Hindlimb muscle (tissue), 1 donor: ENCODE measurements around the gene MTHFD2. TPM values are rescaled to one million over a fixed set of nuclear protein-coding genes. Genes with fewer than 3 reads are reported as not detected.

Source experiments
- polyA plus RNA-seq: library from polyadenylated mRNA; unstranded; fragments of 120-200 nt; gene quantifications from one replicate; pipeline ENCODE4 v1.2.1, GENCODE V29; 2013; ENCODE audit not compliant: insufficient read length

MTHFD2 gene
- polyA plus RNA-seq, 1 donor: 23.1 TPM

Other genes with a start within 250 kb of the MTHFD2 start
- 11.4 TPM for gene TET3, start 213.7 kb upstream of the MTHFD2 start, polyA plus RNA-seq
- gene BOLA3, start 50.7 kb upstream of the MTHFD2 start, polyA plus RNA-seq: 23.7 TPM
- 41.3 TPM for gene MOB1A, start 19.7 kb upstream of the MTHFD2 start, polyA plus RNA-seq
- 2.9 TPM for gene SLC4A5, start 144.8 kb downstream of the MTHFD2 start, polyA plus RNA-seq
- gene DCTN1, start 181.7 kb downstream of the MTHFD2 start, polyA plus RNA-seq: 114 TPM
- 2.7 TPM for gene C2orf81, start 223.0 kb downstream of the MTHFD2 start, polyA plus RNA-seq
- 9.9 TPM for gene WDR54, start 223.1 kb downstream of the MTHFD2 start, polyA plus RNA-seq
- 60.4 TPM for gene RTKN, start 243.3 kb downstream of the MTHFD2 start, polyA plus RNA-seq